ENCODE measurements around the gene WWOX. TPM values are rescaled to one million over a fixed set of nuclear protein-coding genes. Genes with fewer than 3 reads are reported as not detected.

WWOX gene
- total and polyA plus RNA-seq, 2 of the 4 experiments (the other 2 are of a cell fraction), result 2.7 to 5.4 TPM

- no CpG with 5 or more reads among the region's 12 CpGs for WGBS, 2 experiments (ENCODE audit: extremely low coverage in 2 of 2, insufficient read length in 1 of 2)
- Histone ChIP-seq H4K8ac (ENCODE audit: low read depth in 2 of 2, low read length in 2 of 2) (no peak overlapping the region), H2AK9ac (replicated peaks; ENCODE audit: low read depth, low read length, poor library complexity) (no peak overlapping the region), H2AFZ (replicated peaks; ENCODE audit: low read length, poor library complexity) (no peak overlapping the region), H3K4ac (ENCODE audit: low read depth, low read length) (no peak overlapping the region), H3K79me1 (ENCODE audit: low read depth in 1 of 2, low read length in 2 of 2) (no peaks in the 10 kb centered on the region), H3K27ac (ENCODE audit: insufficient read depth, low read length) (no peak overlapping the region), H2BK15ac (ENCODE audit: low read depth, low read length) (no peak overlapping the region), H3K23ac (ENCODE audit: low read depth, low read length) (no peak overlapping the region), H2BK120ac (ENCODE audit: low read depth, low read length) (no peak overlapping the region), H3K36me3 (ENCODE audit: control insufficient read depth, insufficient read depth, low read length) (no peaks in the 10 kb centered on the region), H3K27me3 (ENCODE audit: control insufficient read depth, insufficient read depth, low read length) (no peaks in the 10 kb centered on the region), H3K9me1 (ENCODE audit: insufficient read depth, low read length) (no peaks in the 10 kb centered on the region), H4K91ac (ENCODE audit: insufficient read depth, low read depth, low read length) (no peak overlapping the region), H2BK5ac (ENCODE audit: low read depth, low read length, poor library complexity, severe bottlenecking) (no peak overlapping the region), H3K4me2 (ENCODE audit: low read depth, low read length) (no peak overlapping the region), H3K4me3 (ENCODE audit: insufficient read depth, low read depth, low read length) (no peak overlapping the region), H3K9ac (ENCODE audit: low read depth, low read length) (no peak overlapping the region), H4K20me1 (ENCODE audit: insufficient read depth, low read length) (no peaks in the 10 kb centered on the region), H3K56ac (ENCODE audit: extremely low read depth, insufficient read depth, low read length) (no peak overlapping the region), H2BK20ac (ENCODE audit: low read depth, low read length) (no peak overlapping the region), H4K5ac (ENCODE audit: low read depth, low read length) (no peak overlapping the region), H3K9me3 (ENCODE audit: control insufficient read depth, insufficient read depth, low read length) (peaks cover 38% of the 10 kb centered on the region), H3K14ac (replicated peaks; ENCODE audit: low read depth, low read length) (no peak overlapping the region), H3K4me1 (ENCODE audit: control insufficient read depth, insufficient read depth, low read length) (no peaks in the 10 kb centered on the region), H3K18ac (ENCODE audit: low read depth, low read length) (no peak overlapping the region), H2AK5ac (ENCODE audit: low read depth, low read length) (no peak overlapping the region)
- in situ Hi-C loops (cut with MboI; ENCODE audit: low sequenced_read_pairs) (no loop called here), intact Hi-C loops (cut with micrococcal nuclease) (no loop called here), dilution Hi-C loops (cut with HindIII; ENCODE audit: low sequenced_read_pairs, unreplicated experiment) (no loop called here)
- no peak for DNase-seq
- no peak for ATAC-seq (ENCODE audit: low read depth)
- CTCF ChIA-PET, result no interaction called here
- TF ChIP-seq FOS (IDR thresholded peaks at IDR 0.05; ENCODE audit: low read depth, low read length) (no peak), CEBPB (IDR thresholded peaks at IDR 0.05; ENCODE audit: low read depth, low read length) (no peak), MAZ (IDR thresholded peaks at IDR 0.05; ENCODE audit: borderline replicate concordance, low read depth, low read length) (no peak), BHLHE40 (IDR thresholded peaks at IDR 0.05; ENCODE audit: low read depth, low read length) (no peak), CHD1 (IDR thresholded peaks at IDR 0.05; ENCODE audit: low read depth, low read length) (no peak), RAD21 (IDR thresholded peaks at IDR 0.05; ENCODE audit: low read length) (no peak), POLR2A (IDR thresholded peaks at IDR 0.05; ENCODE audit: low read depth, low read length) (no peak), ELK1 (IDR thresholded peaks at IDR 0.05; ENCODE audit: borderline replicate concordance, low read depth, low read length) (no peak), NFE2L2 (IDR thresholded peaks at IDR 0.05; ENCODE audit: low read depth, low read length) (no peak), RCOR1 (IDR thresholded peaks at IDR 0.05; ENCODE audit: insufficient replicate concordance, low read length) (no peak), USF2 (IDR thresholded peaks at IDR 0.05; ENCODE audit: low read depth, low read length) (no peak), MAFK (IDR thresholded peaks at IDR 0.05; ENCODE audit: low read depth, low read length) (no peak), RFX5 (IDR thresholded peaks at IDR 0.05; ENCODE audit: low read depth, low read length) (no peak), MXI1 (IDR thresholded peaks at IDR 0.05; ENCODE audit: borderline replicate concordance, low read depth, low read length) (no peak), SMC3 (IDR thresholded peaks at IDR 0.05; ENCODE audit: low read depth, low read length) (no peak), CTCF (conservative IDR thresholded peaks at IDR 0.05; ENCODE audit: low read depth, low read length) (no peak)
- no TSS peak for BruUV-seq (replicated peaks)
- POLR2A ChIA-PET (ENCODE audit: unreplicated experiment), result no interaction called here
Observed at GRCh38 chr16:79121906-79122305, 1022.5 kb downstream of the WWOX start.
